GM19240 (cell line): ENCODE measurements around the gene JUN.
"Not testable (repeated sequence)": the region's sequence is repeated elsewhere in the genome, so short reads cannot be mapped to it uniquely, and the experiment has no call there.

ENCODE experiments used
- DNase-seq: peaks from one replicate; pipeline ENCODE4 v3.0.0; 2011; ENCODE audit warnings: low spot score; ENCODE audit not compliant: insufficient read length

JUN gene

GRCh38 chr1:58809325-58810010, 25.6 kb upstream of the JUN start:
- DNase-seq = no peak

- DNase-seq = no peak
Measured at GRCh38 chr1:58808077-58808476, 24.2 kb upstream of the JUN start.

DNA sequence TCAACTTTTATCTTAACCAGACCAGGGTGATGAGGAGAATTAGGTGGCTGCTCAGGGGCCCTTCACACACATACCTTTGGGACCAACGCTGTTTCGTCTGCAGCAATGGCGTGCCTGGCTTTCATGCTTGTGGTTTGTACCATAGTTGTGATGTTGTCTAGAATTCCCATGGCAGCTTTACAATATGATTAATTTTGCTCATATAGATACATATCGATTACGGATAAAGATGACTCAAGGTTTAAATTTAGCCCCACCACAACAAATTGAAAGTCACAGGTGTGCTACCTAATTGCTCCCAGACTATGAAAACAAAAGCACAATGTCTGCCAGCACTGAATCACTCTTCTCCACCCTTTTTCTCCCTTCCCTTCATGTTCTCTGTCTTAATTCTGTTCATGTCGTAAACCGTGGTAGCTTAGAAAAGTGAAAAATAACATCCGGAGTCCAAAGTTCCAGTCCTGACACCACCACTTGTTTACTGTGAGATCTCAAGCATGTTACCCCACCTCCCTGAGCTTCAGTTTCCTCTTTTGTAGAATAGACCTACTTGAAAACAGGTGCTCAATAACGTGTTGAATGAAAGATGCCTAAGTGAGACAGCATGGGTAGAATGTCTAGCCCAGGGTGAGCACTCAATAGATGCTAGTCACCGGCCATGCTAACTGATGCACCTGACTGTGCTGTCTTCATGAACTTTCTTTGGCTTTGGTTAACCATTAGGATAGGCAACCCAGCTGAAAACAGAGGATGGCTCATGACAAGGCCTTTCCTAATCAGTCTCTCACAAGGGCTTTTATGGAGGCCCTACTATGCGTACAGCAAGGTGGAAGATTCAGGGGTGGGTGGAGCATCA, 22.1 kb upstream of the JUN start:
- DNase-seq = no peak

GRCh38 chr1:58804853-58805565, 21.2 kb upstream of the JUN start:
- no peak for DNase-seq

- no peak for DNase-seq
Measured at GRCh38 chr1:58803858-58804257, 20.0 kb upstream of the JUN start.

GRCh38 chr1:58802640-58803399, 19.0 kb upstream of the JUN start:
- DNase-seq = no peak

DNA sequence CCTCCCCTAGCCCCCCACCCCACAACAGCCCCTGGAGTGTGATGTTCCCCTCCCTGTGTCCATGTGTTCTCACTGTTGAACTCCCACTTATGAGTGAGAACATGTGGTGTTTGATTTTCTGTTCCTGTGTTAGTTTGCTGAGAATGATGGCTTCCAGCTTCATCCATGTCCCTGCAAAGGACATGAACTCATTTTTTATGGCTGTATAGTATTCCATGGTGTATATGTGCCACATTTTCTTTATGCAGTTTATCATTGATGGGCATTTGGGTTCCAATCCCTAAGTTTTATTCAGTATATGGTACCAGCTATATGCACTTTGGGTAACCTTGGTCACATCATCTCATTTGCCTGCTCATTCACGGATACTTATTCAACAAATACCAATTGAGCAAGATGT, 17.4 kb upstream of the JUN start:
- not testable (repeated sequence) for DNase-seq

DNA sequence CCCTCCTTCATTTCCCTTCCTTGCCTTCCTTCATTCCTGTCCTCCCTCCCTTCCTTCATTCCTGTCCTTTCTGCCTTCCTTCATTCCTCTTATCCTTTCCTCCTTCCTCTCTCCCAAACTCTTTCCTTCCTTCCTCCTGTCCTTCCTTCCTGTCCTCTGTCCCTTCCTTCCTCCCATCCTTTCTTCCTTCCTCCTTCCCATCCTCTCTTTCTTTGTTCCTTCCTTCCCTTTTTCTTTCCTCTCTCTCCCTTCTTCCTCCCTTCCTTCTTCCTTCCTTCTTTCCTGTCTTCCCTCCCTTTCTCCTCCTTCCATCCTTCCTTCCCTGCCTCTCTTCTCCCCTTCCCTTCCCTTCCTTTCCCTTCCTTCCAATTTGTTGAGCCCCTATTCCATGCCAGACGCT, 15.8 kb upstream of the JUN start:
- no peak for DNase-seq

DNA sequence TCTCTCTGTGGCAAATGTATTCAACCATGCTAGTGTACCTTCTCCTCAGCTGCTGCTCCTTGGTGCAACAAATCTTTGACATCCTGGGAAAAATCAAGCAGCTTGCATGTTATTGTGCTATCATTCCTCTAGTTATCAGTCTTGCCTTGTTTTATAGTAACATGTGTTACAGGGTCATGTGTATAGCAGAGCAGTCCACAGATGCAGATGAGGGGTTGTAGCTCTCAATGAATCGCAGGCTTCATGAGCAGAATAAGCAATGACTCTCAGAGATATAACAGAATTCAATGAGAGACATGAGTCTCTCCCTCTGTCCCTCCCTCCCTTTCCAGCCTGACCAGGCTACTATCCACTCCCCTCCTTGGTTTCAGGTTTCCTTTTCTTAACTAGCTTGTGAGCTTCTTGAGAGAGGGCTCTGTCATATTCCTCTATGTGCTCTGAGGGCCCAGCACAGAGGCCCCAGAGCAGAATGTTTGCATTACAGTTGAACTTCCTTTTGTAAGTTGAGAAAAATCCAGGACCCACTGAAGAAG, 15.1 kb upstream of the JUN start:
- no peak for DNase-seq

DNA sequence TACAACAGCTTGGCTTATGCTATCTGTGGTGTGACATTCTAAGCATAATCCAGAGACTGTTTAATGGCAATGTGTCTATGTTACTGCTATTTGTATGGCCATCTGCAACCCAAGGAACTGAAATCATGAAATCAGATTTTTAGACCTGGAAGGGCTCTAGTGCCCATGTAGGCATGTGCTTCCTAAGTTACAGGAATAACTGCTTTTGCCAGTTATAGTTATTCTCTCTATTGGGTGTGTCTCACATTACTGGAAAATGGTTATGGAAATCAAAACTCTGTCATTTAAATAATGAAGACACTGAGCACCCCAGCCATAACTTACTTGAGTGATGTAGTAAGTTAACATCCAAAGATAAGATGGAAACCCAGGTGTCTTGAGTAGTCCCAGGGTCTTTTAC, 12.6 kb upstream of the JUN start:
- no peak for DNase-seq

GRCh38 chr1:58794585-58794984, 10.7 kb upstream of the JUN start:
- no peak for DNase-seq

DNA sequence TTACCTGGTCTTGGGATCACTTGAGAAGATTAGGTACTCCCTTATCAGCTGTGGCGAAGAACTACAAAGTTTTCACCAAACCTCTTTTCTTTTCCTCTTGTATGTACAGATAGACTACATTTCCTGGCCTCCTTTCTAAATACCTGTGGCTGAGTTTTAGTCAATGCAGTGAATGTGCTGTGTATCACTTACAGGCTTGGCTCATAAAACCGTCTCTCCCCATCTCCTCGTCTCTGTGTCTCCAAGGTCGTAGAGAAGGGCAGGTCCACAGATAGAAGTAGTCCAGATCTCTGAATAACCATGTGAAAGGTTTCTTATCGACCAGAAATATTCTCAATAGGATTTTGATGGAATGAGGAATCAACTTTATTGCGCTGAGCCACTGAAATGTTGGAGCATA, 9.0 kb upstream of the JUN start:
- DNase-seq = no peak

- no peak for DNase-seq
Measured at GRCh38 chr1:58791106-58791505, 7.3 kb upstream of the JUN start.

DNA sequence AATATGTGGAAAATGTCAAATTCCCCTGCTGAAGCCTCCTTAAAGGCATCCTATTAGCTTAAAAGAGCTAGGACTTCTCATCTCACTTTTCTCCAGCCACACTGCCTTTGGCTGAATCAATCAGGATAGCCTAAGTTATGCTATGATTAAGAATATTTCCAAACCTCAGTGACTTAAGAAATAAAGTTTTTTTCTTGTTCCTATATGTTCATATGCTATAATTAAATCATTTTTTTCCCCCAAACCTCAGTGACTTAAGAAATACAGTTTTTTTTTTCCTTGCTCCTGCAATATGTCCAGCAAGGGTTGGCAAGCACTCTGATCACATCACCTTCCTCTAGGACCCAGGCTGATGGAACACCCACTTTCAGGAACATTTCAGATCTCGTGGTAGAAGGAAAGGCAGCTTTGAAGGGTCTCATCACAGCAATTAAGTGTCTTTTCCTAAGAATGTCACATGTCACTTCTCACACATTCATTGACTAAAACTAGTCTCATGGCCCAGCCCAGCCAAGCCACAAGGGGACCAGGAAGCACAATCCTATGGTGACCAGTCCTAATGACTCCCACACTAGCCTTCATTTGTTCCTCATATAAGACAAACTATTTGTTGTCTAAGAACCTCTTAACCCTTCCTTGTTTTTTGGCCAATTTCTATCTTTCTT, 6.3 kb upstream of the JUN start:
- DNase-seq = no peak

- DNase-seq = no peak
Measured at GRCh38 chr1:58789322-58789856, 5.5 kb upstream of the JUN start.

DNA sequence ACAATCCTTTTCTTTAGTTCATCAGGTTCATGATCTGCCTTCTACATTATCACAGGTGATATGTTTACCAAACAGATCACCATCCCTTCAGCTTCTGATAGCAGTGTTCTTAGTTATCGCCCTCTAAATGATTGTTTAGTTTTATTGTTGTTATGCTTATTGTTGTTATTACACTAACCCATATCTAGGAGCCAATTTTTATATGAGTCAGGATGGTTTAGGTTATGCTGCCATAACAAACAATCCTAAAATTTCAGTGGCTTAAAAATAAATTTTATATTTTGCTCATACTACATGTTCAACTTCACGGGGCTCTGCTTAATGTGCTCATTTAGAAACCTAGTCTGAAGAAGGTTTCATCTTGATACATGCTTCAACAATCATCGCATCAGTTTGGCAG, 4.4 kb upstream of the JUN start:
- DNase-seq = no peak

DNA sequence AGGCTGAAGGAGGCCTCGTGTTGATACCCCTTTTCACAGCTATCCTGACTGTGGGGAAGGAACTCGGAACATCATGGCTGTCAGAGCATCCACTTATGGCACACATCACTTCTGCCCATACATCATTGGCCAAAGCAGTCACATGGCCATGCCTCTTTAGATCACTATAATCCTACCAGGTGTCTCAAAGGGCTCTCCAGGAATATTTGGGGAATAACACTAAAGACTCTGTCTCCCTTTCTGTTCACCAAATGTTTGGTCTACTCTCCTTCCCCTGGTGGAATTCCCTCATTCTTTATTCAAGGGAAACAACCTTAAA, 3.0 kb upstream of the JUN start:
- DNase-seq = no peak

DNA sequence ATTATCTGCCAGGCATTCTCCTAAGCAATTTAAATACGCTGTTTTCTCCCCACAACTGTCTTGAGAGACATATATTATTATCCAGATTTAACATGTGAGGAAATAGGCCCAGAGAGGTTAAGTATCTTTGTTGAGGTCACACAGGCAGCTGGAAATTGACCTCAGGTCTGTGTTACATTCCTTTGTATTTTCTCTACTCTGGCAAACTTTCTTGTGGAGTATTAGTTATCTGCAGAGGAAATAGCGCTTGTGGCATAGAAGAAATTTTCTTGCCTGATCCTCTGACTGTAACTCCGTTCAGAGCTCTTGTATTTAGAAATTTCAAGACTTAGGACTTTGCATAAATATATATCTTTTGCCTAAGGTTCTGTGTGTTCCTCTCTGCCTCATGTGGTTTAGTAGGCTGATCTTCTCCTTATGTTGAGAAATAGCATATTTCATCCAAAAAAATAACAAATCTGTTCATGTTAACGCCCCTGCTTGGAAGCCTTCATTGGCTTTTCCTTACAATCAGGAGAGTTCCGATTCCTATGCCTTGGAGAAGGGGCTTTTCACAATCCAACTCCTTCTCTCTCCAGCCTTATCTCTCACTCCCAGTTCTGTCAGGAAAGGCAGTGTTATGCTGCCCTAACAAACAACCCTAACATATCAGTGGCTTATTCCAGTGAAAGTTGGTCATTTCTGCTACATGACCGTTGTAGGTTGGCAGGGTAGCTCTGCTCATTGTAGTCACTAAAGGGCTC, 2.5 kb upstream of the JUN start:
- DNase-seq = no peak

GRCh38 chr1:58785442-58786058, 1.7 kb upstream of the JUN start:
- no peak for DNase-seq
